ENCODE data around the gene GJC2.

- TF ChIP-seq, protein P1, sequence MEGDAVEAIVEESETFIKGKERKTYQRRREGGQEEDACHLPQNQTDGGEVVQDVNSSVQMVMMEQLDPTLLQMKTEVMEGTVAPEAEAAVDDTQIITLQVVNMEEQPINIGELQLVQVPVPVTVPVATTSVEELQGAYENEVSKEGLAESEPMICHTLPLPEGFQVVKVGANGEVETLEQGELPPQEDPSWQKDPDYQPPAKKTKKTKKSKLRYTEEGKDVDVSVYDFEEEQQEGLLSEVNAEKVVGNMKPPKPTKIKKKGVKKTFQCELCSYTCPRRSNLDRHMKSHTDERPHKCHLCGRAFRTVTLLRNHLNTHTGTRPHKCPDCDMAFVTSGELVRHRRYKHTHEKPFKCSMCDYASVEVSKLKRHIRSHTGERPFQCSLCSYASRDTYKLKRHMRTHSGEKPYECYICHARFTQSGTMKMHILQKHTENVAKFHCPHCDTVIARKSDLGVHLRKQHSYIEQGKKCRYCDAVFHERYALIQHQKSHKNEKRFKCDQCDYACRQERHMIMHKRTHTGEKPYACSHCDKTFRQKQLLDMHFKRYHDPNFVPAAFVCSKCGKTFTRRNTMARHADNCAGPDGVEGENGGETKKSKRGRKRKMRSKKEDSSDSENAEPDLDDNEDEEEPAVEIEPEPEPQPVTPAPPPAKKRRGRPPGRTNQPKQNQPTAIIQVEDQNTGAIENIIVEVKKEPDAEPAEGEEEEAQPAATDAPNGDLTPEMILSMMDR (conservative IDR thresholded peaks at IDR 0.05; ENCODE audit: low read length) = no peak
- TF ChIP-seq EZH2phosphoT487 (IDR thresholded peaks at IDR 0.05; ENCODE audit: borderline replicate concordance) = no peak
Measured at GRCh38 chr1:228177183-228177475, 27.4 kb downstream of the GJC2 start.
